Measurements from ENCODE around the gene PLK2.

DNA sequence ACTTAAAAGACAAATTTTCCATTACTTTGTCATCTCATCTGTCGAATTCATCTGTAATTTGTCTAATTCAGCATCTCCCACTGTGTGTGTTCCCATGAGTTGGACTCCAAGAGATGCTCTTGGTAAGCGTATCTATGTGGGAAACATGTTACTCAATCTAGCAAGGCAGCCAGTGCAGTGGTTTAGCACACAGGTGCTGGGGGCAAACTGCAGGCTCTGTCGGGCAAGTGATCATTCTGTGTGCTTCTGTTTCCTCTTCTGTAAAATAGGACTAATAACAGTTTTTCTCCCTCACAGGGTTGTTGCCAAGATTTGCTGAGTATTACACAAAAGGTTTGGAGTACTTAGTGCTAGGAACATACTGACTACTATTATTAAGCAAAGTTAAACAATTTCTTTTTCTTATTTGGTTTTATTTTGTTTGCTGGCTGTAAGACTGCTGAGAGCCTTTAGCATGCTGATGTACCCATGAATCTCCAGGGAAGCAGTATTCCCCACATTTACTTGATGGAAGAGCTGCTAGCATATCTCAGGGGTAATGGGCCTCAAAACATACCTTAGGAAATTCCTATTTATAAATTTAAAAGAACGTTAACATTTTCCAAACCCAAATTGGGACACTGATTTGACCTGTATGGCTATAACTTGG lies 30.6 kb upstream of the PLK2 start:
- TF ChIP-seq, protein P1, sequence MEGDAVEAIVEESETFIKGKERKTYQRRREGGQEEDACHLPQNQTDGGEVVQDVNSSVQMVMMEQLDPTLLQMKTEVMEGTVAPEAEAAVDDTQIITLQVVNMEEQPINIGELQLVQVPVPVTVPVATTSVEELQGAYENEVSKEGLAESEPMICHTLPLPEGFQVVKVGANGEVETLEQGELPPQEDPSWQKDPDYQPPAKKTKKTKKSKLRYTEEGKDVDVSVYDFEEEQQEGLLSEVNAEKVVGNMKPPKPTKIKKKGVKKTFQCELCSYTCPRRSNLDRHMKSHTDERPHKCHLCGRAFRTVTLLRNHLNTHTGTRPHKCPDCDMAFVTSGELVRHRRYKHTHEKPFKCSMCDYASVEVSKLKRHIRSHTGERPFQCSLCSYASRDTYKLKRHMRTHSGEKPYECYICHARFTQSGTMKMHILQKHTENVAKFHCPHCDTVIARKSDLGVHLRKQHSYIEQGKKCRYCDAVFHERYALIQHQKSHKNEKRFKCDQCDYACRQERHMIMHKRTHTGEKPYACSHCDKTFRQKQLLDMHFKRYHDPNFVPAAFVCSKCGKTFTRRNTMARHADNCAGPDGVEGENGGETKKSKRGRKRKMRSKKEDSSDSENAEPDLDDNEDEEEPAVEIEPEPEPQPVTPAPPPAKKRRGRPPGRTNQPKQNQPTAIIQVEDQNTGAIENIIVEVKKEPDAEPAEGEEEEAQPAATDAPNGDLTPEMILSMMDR (IDR thresholded peaks at IDR 0.05) = no peak
- TF ChIP-seq POLR2AphosphoS5 (IDR thresholded peaks at IDR 0.05) = no peak
